ENCODE results near the gene BMP8B. TPM values are rescaled to one million over a fixed set of nuclear protein-coding genes. Genes with fewer than 3 reads are reported as not detected.

BMP8B gene
- total RNA-seq, 1 experiment from 2014 or later, result 0.42 TPM

GRCh38 chr1:39808784-39809517 lies 20.3 kb upstream of the BMP8B start:
- no peak for TF ChIP-seq CTCF (conservative IDR thresholded peaks at IDR 0.05)

More at GRCh38 chr1:39808784-39809517, 20.3 kb upstream of the BMP8B start:
- no peak overlapping the region for H4K5ac ChIP-seq (ENCODE audit: insufficient read length, low read depth, low read length)
- H3K27ac ChIP-seq (ENCODE audit: insufficient read length, low read depth, low read length), result no peak overlapping the region
- no peak overlapping the region for H3K4me2 ChIP-seq (ENCODE audit: insufficient read depth, insufficient read length, low read length)
- no peaks in the 10 kb centered on the region for H3K79me1 ChIP-seq (ENCODE audit: insufficient read depth, low read depth, low read length, poor library complexity, severe bottlenecking)
- no peaks in the 10 kb centered on the region for H4K20me1 ChIP-seq (ENCODE audit: control insufficient read depth, insufficient read depth, insufficient read length)
- no peak overlapping the region for H3T11ph ChIP-seq (ENCODE audit: low read length)
- no peak overlapping the region for H4K8ac ChIP-seq (replicated peaks; ENCODE audit: insufficient read length, low read depth, low read length)
- no peaks in the 10 kb centered on the region for H3K27me3 ChIP-seq (ENCODE audit: insufficient read depth, low read length)
- H3K4ac ChIP-seq (ENCODE audit: low read depth, low read length), result no peak overlapping the region
- H2BK120ac ChIP-seq (ENCODE audit: low read depth, low read length, poor library complexity, severe bottlenecking), result no peak overlapping the region
- no peaks in the 10 kb centered on the region for H3K9me3 ChIP-seq (ENCODE audit: control insufficient read depth, low read depth, low read length)
- no peak for DNase-seq
- H2AFZ ChIP-seq (ENCODE audit: low read length), result no peak overlapping the region
- peaks cover 17% of the 10 kb centered on the region for H3K27me3 Mint-ChIP-seq (ENCODE audit: low read depth)
- H2AK5ac ChIP-seq (ENCODE audit: insufficient read length, low read length), result no peak overlapping the region
- no peaks in the 10 kb centered on the region for H3K4me1 ChIP-seq (ENCODE audit: insufficient read depth, low read length)
- no peak overlapping the region for H3K4me3 Mint-ChIP-seq
- no peak overlapping the region for H4K91ac ChIP-seq (ENCODE audit: insufficient read length, low read depth, low read length)
- H3K18ac ChIP-seq (ENCODE audit: insufficient read length, low read depth, low read length), result no peak overlapping the region
- H3K23me2 ChIP-seq (ENCODE audit: insufficient read length, low read depth, low read length, poor library complexity, severe bottlenecking), result no peaks in the 10 kb centered on the region
- no peak overlapping the region for H2BK20ac ChIP-seq (ENCODE audit: low read depth, low read length, poor library complexity, severe bottlenecking)
- H3K23ac ChIP-seq (ENCODE audit: insufficient read length, low read depth, low read length), result no peak overlapping the region
- no peak overlapping the region for H3K9ac ChIP-seq (ENCODE audit: extremely low read depth, insufficient read length, low read length)
- no peak overlapping the region for H2BK15ac ChIP-seq (ENCODE audit: low read depth, low read length)
- H3K79me2 ChIP-seq (ENCODE audit: insufficient read depth, low read length), result no peaks in the 10 kb centered on the region
- no peak overlapping the region for H3K56ac ChIP-seq (ENCODE audit: insufficient read length, low read depth, low read length)
- no peak overlapping the region for H2BK12ac ChIP-seq (ENCODE audit: insufficient read length, low read depth, low read length)
- H2BK5ac ChIP-seq (ENCODE audit: insufficient read length, low read length), result no peak overlapping the region
- no CpG with 5 or more reads among the region's 8 CpGs for WGBS (ENCODE audit: extremely low coverage, insufficient read length, low lambda C conversion rate)
- peaks cover 16 to 23% of the 10 kb centered on the region in 2 experiments for H3K9me3 Mint-ChIP-seq
- no peak overlapping the region for H3K27ac Mint-ChIP-seq
- H3K14ac ChIP-seq (ENCODE audit: insufficient read depth, low read length), result no peak overlapping the region
- H3K4me1 Mint-ChIP-seq, result peaks cover 1% of the 10 kb centered on the region in 2 experiments; a peak in 2 of 4 replicates
- H3K36me3 Mint-ChIP-seq (ENCODE audit: insufficient read depth in 1 of 3, low read depth in 3 of 3), result peaks cover 0 to 8% (median 0%) of the 10 kb centered on the region in 3 experiments; a peak in 2 of 7 replicates

Data from H9 (cell line).